HG03045 (cell line): ENCODE measurements around the gene SMCO1.
"Not testable (repeated sequence)": the region's sequence is repeated elsewhere in the genome, so short reads cannot be mapped to it uniquely, and the experiment has no call there.

Experiments
- ATAC-seq: cut with Tn5 transposase; IDR thresholded peaks from one replicate; pipeline ENCODE4 v1.9.1; 2021; ENCODE audit warnings: mild to moderate bottlenecking, moderate library complexity; ENCODE audit not compliant: unreplicated experiment

Gene SMCO1

GRCh38 chr3:196496183-196496582 lies 19.0 kb downstream of the SMCO1 start:
- ATAC-seq, result no peak

GRCh38 chr3:196493292-196493691 lies 21.9 kb downstream of the SMCO1 start:
- ATAC-seq, result no peak

GRCh38 chr3:196492080-196492479 lies 23.1 kb downstream of the SMCO1 start:
- no peak for ATAC-seq

DNA sequence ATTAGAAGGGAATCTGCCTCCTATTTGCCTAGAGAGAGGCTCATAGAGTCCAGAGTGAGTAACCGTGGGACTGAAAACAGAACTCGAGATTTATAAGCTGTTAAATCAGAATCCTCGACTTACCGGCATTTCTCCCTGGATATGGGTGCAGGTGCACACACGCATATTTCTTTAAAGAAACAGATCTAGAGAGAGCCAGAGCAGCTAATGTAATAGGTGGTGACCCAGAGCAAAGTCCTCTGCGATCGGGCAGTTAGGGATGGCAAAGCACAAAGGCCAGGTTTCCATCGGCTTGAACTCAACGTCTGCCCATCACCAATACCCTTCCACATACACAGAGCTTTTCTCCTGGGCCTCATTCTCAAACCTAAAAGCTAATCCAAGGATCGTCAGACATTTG lies 25.4 kb downstream of the SMCO1 start:
- no peak for ATAC-seq

DNA sequence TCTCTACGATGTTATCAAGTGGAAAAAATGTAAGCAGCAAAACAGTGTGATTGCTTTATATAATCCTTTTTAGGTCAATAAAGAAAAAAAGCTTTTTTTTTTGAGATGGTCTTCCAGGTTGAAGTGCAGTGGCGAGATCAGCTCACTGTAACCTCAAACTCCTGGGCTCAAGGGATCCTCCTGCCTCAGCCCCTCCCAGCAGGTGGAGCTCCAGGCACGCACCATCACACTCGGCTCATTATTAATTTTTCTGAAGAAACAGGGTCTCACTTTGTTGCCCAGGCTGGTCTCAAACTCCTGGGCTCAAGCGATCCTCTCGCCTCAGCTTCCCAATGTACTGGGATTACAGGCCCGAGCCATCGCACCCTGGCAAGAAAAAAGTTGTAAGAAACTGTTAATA lies 28.9 kb downstream of the SMCO1 start:
- no peak for ATAC-seq

DNA sequence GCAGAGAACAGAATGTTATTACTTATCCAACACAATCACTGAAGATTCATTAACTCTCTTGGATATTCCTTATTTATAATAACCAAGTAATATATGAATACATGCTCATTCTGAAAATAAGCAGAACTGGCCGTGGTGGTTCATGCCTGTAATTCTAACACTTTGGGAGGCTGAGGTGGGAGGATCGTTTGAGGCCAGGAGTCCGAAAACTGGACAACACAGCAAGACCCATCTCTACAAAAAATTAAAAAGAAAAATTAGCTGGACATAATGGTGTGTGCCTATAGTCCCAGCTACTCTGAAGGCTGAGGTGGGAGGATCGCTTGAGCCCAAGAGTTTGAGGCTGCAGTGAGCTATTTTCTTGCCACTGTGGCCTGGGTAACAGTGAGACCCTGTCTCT lies 37.5 kb downstream of the SMCO1 start:
- ATAC-seq, result no peak

DNA sequence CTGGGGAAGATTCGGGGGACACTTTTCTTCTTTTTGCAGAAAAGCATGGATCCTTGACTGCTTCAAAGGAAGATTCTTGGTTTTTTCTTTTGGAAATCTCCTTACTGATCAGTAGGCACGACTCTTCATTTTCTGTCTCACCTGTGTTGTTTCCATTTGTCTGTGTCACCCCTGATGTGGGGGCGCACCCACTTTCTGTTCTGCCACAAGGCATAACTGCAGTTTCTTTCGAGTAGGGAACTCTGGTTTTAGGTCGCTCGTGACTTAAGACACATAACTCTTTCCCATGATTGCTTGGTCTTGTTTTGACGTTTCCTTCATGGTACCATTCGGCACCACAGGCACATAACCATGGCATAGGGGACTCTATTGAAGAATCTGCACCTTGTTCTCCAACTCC lies 42.9 kb downstream of the SMCO1 start:
- no peak for ATAC-seq

DNA sequence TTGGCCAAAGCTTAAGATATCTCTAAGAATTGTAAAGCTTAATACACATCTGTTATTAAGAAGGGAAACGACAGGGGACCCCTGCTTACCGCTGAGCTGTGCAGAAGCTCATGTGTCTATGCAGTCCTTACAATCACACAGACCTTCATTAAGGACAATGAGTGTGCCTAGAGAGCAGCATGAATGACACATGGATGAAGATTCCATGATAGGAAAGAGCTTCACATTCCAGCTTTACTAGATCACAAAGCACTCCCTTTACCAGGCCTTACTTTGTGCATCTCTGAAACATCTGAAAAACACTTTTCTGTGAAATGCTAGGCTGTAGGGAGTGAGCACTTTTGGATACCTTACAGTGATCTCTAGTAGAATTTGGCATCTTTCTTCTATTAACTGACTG lies 43.6 kb downstream of the SMCO1 start:
- no peak for ATAC-seq

DNA sequence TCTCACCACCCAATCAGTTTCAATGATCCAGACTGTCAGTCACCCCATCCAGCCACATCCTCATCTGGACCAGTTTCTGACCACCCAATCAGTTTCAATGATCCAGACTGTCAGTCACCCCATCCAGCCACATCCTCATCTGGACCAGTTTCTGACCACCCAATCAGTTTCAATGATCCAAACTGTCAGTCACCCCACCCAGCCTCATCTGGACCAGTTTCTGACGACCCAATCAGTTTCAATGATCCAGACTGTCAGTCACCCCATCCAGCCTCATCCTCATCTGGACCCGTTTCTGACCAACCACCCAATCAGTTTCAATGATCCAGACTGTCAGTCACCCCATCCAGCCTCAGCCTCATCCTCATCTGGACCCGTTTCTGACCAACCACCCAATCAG lies 45.0 kb downstream of the SMCO1 start:
- not testable (repeated sequence) for ATAC-seq

DNA sequence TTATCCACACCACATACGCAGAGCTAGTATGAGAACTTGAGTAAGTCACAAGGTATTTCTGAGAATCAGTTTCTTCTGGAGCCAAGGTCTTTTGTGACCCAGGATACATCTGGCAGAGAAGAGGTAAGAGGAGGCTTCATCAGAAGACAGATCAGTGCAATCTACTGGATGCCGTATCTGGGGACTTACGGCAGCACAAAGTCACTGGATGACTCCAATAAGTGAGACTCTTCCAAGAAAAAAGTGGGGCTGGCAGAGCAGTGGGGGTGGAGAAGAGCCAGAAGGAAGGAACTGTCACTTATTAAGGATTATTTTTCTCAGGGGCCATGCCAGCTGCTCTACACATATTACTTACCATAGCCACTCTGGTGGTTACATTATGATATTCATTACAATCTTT lies 51.3 kb downstream of the SMCO1 start:
- ATAC-seq, result no peak

DNA sequence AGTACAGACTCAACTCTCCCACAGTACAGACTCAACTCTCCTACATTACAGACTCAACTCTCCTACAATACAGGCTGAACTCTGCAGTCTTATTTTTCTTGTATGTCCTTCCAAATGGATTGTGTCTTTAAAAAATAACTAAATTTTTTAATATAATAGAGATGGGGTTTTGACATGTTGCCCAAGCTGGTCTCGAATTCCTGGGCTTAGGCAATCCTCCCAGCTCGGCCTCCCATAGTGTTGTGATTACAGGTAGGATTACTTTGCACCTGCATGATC lies 51.7 kb downstream of the SMCO1 start:
- no peak for ATAC-seq

DNA sequence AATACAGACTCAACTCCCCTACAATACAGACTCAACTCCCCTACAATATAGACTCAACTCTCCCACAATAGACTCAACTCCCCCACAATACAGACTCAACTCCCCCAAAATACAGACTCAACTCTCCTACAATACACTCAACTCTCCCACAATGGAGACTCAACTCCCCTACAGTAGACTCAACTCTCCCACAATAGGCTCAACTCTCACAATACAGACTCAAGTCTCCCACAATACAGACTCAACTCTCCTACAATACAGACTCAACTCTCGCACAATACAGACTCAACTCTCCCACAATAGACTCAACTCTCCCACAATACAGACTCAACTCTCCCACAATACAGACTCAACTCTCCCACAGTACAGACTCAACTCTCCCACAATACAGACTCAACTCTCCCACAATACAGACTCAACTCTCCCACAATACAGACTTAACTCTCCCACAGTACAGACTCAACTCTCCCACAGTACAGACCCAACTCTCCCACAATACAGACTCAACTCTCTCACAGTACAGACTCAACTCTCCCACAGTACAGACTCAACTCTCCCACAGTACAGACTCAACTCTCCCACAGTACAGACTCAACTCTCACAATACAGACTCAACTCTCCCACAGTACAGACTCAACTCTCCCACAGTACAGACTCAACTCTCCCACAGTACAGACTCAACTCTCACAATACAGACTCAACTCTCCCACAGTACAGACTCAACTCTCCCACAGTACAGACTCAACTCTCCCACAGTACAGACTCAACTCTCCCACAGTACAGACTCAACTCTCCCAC lies 52.3 kb downstream of the SMCO1 start:
- ATAC-seq, result not testable (repeated sequence)

DNA sequence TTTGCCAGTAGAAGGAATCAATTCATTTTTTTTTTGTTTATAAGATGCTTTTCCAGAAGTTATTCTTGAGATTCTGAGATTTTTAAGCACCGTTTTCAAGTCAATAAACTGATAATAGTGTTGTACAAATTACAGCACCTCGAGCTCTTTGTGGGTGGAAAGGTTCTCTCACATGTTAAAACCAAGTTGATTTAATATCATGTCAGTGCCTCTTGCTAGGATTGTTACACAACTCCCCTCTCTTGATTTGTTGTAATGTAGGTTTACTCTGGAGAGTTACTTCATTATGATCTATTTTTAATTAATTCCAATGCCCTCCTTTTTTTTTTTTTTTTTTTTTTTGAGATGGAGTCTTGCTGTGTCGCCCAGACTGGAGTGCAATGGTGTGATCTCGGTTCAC lies 57.1 kb downstream of the SMCO1 start:
- no peak for ATAC-seq

- ATAC-seq, result not testable (repeated sequence)
Observed at GRCh38 chr3:196457470-196457869, 57.7 kb downstream of the SMCO1 start.
